ENCODE data around the gene USF1.

USF1 gene

DNA sequence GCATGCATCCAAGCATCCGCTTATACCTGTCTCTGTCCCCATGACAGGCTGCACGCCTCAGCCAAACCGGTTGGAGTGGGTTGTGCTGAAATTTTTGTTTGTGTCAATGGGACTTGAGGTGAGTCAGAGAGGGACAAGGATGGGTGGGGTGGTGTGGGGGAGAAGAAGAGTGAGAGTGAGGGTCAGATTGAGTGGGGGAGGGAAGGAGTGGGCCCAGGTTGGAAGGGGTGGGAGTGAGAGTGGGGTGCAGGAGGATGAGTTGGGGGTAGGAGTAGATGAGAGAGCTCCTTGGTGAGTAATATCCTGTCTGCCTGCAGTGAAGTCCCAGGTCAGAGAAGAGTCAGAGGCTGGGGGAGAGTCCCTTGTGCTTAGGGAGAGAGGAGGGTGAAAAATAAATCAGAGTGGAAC, 46.8 kb upstream of the USF1 start:
- Histone ChIP-seq H3F3A (ENCODE audit: low read depth) (no peaks in the 10 kb centered on the region), H3K4me2 (ENCODE audit: low read depth, low read length, poor library complexity, severe bottlenecking) (no peak overlapping the region), H3K4me3 (ENCODE audit: low read length, poor library complexity, severe bottlenecking) (no peak overlapping the region), H3K36me3 (ENCODE audit: insufficient read depth, low read length) (no peaks in the 10 kb centered on the region), H3K9me3 (ENCODE audit: insufficient read depth, low read depth, low read length) (no peaks in the 10 kb centered on the region), H3K79me2 (ENCODE audit: insufficient read depth, low read length) (no peaks in the 10 kb centered on the region), H4K20me1 (ENCODE audit: insufficient read depth, low read length, poor library complexity, severe bottlenecking) (no peaks in the 10 kb centered on the region), H3K27me3 (ENCODE audit: insufficient read depth, low read length, poor library complexity, severe bottlenecking) (no peaks in the 10 kb centered on the region), H3K4me1 (ENCODE audit: insufficient read depth, low read length, poor library complexity, severe bottlenecking) (peaks cover 3% of the 10 kb centered on the region), H3K9me2 (replicated peaks; ENCODE audit: low read depth, low read length) (no peaks in the 10 kb centered on the region), H2AFZ (ENCODE audit: low read length) (no peak overlapping the region), H3K9ac (ENCODE audit: low read depth, low read length, poor library complexity, severe bottlenecking) (no peak overlapping the region)
- TF ChIP-seq, protein P1, sequence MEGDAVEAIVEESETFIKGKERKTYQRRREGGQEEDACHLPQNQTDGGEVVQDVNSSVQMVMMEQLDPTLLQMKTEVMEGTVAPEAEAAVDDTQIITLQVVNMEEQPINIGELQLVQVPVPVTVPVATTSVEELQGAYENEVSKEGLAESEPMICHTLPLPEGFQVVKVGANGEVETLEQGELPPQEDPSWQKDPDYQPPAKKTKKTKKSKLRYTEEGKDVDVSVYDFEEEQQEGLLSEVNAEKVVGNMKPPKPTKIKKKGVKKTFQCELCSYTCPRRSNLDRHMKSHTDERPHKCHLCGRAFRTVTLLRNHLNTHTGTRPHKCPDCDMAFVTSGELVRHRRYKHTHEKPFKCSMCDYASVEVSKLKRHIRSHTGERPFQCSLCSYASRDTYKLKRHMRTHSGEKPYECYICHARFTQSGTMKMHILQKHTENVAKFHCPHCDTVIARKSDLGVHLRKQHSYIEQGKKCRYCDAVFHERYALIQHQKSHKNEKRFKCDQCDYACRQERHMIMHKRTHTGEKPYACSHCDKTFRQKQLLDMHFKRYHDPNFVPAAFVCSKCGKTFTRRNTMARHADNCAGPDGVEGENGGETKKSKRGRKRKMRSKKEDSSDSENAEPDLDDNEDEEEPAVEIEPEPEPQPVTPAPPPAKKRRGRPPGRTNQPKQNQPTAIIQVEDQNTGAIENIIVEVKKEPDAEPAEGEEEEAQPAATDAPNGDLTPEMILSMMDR (conservative IDR thresholded peaks at IDR 0.05; ENCODE audit: low read length): no peak
- TF ChIP-seq EZH2phosphoT487 (IDR thresholded peaks at IDR 0.05; ENCODE audit: borderline replicate concordance): no peak

DNA sequence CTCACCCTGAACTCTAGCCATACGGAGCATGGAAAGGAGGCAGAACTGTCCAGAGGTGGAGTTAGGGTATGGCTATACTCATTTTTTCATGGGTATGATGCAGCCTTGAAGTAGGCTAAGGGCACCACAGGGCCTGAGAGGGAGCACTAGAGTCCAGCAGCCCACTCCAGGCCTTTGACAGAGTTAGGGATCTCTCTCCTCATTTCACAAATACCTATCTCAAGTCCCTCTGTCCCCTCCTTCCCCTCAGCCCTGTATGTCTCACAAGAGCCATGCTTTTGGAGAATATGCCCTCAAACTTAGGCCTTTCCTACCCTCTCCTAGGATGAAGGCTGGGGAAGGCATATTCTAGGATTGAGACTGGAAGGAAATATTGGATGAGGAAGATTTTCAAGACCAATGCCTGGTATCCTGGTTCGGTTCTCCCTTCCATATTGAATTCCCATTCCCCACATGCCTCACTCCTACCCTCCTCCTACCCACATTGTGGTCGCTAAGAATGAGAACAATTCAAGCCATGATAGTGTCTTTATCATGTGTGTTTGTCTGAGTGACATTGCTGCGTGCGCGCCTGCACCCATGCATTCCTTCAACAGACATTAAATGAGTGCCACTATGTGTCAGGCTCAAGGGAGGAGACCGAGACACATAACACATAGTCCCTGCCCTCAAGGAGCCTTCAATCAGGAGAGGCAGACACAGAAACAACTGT, 46.2 kb upstream of the USF1 start:
- Histone ChIP-seq H2AFZ (ENCODE audit: low read length) (no peak overlapping the region), H3F3A (ENCODE audit: low read depth) (no peaks in the 10 kb centered on the region), H3K4me3 (ENCODE audit: low read length, poor library complexity, severe bottlenecking) (no peak overlapping the region), H3K9me3 (ENCODE audit: insufficient read depth, low read depth, low read length) (no peaks in the 10 kb centered on the region), H3K4me1 (ENCODE audit: insufficient read depth, low read length, poor library complexity, severe bottlenecking) (no peaks in the 10 kb centered on the region), H3K9me2 (replicated peaks; ENCODE audit: low read depth, low read length) (no peaks in the 10 kb centered on the region), H3K9ac (ENCODE audit: low read depth, low read length, poor library complexity, severe bottlenecking) (no peak overlapping the region), H3K36me3 (ENCODE audit: insufficient read depth, low read length) (no peaks in the 10 kb centered on the region), H4K20me1 (ENCODE audit: insufficient read depth, low read length, poor library complexity, severe bottlenecking) (no peaks in the 10 kb centered on the region), H3K79me2 (ENCODE audit: insufficient read depth, low read length) (no peaks in the 10 kb centered on the region), H3K4me2 (ENCODE audit: low read depth, low read length, poor library complexity, severe bottlenecking) (no peak overlapping the region), H3K27me3 (ENCODE audit: insufficient read depth, low read length, poor library complexity, severe bottlenecking) (no peaks in the 10 kb centered on the region)
- no peak for TF ChIP-seq EZH2phosphoT487 (IDR thresholded peaks at IDR 0.05; ENCODE audit: borderline replicate concordance)
- TF ChIP-seq, protein P1 (conservative IDR thresholded peaks at IDR 0.05; ENCODE audit: low read length): no peak

DNA sequence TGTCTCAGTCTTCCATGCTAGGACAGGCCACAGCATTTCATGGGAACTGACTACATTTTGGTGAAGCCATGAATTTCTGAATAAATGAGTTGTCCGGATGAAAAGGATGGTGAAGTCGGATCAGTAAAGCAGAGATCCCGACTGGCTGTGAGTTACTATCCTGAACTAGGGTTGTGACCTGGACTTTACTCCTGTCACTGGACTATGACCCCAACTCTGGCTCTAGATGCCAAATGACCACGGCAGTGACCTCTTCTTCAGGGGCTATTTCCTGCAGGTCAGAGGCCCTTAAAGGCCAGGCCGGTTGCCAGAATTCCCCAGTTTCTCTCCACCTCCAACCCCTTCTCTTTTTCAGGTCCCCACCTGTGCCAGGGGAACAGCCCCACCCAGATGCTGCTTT, 45.3 kb upstream of the USF1 start:
- H3K9me2 ChIP-seq (replicated peaks; ENCODE audit: low read depth, low read length): no peaks in the 10 kb centered on the region
- no peaks in the 10 kb centered on the region for H3K36me3 ChIP-seq (ENCODE audit: insufficient read depth, low read length)
- no peaks in the 10 kb centered on the region for H3K4me1 ChIP-seq (ENCODE audit: insufficient read depth, low read length, poor library complexity, severe bottlenecking)
- H3K9me3 ChIP-seq (ENCODE audit: insufficient read depth, low read depth, low read length): no peaks in the 10 kb centered on the region
- H3K4me3 ChIP-seq (ENCODE audit: low read length, poor library complexity, severe bottlenecking): no peak overlapping the region
- no peaks in the 10 kb centered on the region for H4K20me1 ChIP-seq (ENCODE audit: insufficient read depth, low read length, poor library complexity, severe bottlenecking)
- H3K79me2 ChIP-seq (ENCODE audit: insufficient read depth, low read length): no peaks in the 10 kb centered on the region
- no peaks in the 10 kb centered on the region for H3F3A ChIP-seq (ENCODE audit: low read depth)
- H3K9ac ChIP-seq (ENCODE audit: low read depth, low read length, poor library complexity, severe bottlenecking): no peak overlapping the region
- no peak for TF ChIP-seq EZH2phosphoT487 (IDR thresholded peaks at IDR 0.05; ENCODE audit: borderline replicate concordance)
- TF ChIP-seq, protein P1 (conservative IDR thresholded peaks at IDR 0.05; ENCODE audit: low read length): no peak
- H2AFZ ChIP-seq (ENCODE audit: low read length): no peak overlapping the region
- no peaks in the 10 kb centered on the region for H3K27me3 ChIP-seq (ENCODE audit: insufficient read depth, low read length, poor library complexity, severe bottlenecking)
- H3K4me2 ChIP-seq (ENCODE audit: low read depth, low read length, poor library complexity, severe bottlenecking): no peak overlapping the region

Measured in Loucy (cell line).